H1 (cell line): Measurements from ENCODE around the gene GAS7. TPM values are rescaled to one million over a fixed set of nuclear protein-coding genes. Genes with fewer than 3 reads are reported as not detected.

Experiments
- CHD1 ChIP-seq: IDR thresholded peaks from 2 replicates; pipeline ENCODE4 v1.6.1; 2012; ENCODE audit warnings: low read depth, low read length, improper control_type of control experiment
- CHD7 ChIP-seq: fragments of 300-600 bp; sonication (generic); IDR thresholded peaks from 2 replicates; pipeline ENCODE4 v1.7.1; 2012; ENCODE audit warnings: low read length, moderate library complexity, mild to moderate bottlenecking, inconsistent platforms; ENCODE audit not compliant: insufficient replicate concordance
- KDM4A ChIP-seq: IDR thresholded peaks from one replicate; pipeline ENCODE4 v1.7.1; 2012; ENCODE audit warnings: low read depth, mild to moderate bottlenecking, moderate library complexity, low read length, inconsistent platforms; ENCODE audit not compliant: severe bottlenecking
- KDM5A ChIP-seq: fragments of 200-600 bp; IDR thresholded peaks from 2 replicates; pipeline ENCODE4 v1.7.1; 2012; ENCODE audit warnings: mild to moderate bottlenecking, low read length, inconsistent platforms, mixed read lengths
- MAFK ChIP-seq: IDR thresholded peaks from 2 replicates; pipeline ENCODE4 v1.6.1; 2012; ENCODE audit warnings: low read depth, mild to moderate bottlenecking, improper control_type of control experiment, low read length
- SAP30 ChIP-seq: fragments of 300-600 bp; sonication (generic); IDR thresholded peaks from 2 replicates; pipeline ENCODE4 v1.7.1; 2012; ENCODE audit warnings: low read length, moderate library complexity, mild to moderate bottlenecking, inconsistent platforms; ENCODE audit not compliant: insufficient read depth, insufficient replicate concordance
- TAF7 ChIP-seq: optimal IDR thresholded peaks from 2 replicates; pipeline ENCODE3; 2011; ENCODE audit warnings: low read depth, mild to moderate bottlenecking, inconsistent platforms, low read length, moderate library complexity, borderline replicate concordance
- YY1 ChIP-seq: IDR thresholded peaks from 2 replicates; pipeline ENCODE4 v1.6.1; 2011; ENCODE audit warnings: low read depth, mild to moderate bottlenecking, low read length
- polyA plus RNA-seq, 7 experiments: library from polyadenylated mRNA; depleted of rRNA in 3 of 7; stranded (reverse) in 5 of 7; unstranded in 2 of 7; fragments of >200 nt in 5 of 7; fragments of 200-250 nt in 2 of 7; gene quantifications; 1 replicate in 5 of 7; 2 replicates in 1 of 7; 4 replicates in 1 of 7; pipeline versions ENCODE4 v1.2.1 to v1.2.3, GENCODE V29; 2011 to 2013; ENCODE audit warnings: missing spikeins in 2 of 7, mixed read lengths in 2 of 7
- total RNA-seq: library from RNA; stranded (reverse); fragmentation: NEBNext Ultra II Directional; extraction: Animal tissue kit (Norgen Biotek cat#: 25700); gene quantifications from 2 replicates; pipeline ENCODE4 v1.2.1, GENCODE V29; 2021

The GAS7 gene
- total and polyA plus RNA-seq, 2 of the 8 experiments (the other 6 are each of a cell fraction or from before 2014, with no cell fraction given): 5.0 to 14.5 TPM

GRCh38 chr17:9918352-9918751 is 280.1 kb downstream of the GAS7 start (continued):
- TF ChIP-seq CHD7 (no peak), KDM4A (no peak), TAF7 (no peak), SAP30 (no peak), CHD1 (no peak), YY1 (no peak), MAFK (no peak), KDM5A (no peak)
